Measurements from ENCODE around the gene FAM193B.

DNA sequence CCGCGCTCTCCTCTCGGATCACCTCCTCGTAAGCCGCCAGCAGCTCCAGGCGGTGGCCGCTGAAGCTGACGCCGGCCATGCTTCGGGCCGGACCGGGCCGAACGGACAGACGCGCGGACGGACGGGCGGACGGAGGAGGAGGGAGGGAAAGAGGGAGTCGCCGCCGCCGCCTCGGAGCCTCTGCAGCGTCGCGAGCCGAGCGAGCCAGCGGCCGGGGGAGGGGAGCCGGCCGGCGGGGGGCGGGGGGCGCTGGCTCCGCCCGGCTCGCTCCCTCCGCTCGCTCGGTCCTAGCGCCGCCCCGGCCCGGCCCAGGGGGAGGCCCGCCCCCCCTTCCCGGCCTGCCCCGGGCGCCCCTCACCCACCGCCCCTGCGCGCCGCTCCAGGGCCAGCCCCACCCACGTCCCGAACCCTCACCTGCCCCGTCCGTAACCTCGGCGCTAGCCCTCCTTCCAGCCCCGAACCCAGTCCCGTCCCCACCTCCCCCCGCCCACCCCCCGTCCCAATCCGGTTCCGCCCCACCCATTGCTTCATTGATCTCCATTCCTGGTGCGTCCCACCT is 80.8 kb downstream of the FAM193B start, which contains the start of gene DBN1:
- TF ChIP-seq, protein P1, sequence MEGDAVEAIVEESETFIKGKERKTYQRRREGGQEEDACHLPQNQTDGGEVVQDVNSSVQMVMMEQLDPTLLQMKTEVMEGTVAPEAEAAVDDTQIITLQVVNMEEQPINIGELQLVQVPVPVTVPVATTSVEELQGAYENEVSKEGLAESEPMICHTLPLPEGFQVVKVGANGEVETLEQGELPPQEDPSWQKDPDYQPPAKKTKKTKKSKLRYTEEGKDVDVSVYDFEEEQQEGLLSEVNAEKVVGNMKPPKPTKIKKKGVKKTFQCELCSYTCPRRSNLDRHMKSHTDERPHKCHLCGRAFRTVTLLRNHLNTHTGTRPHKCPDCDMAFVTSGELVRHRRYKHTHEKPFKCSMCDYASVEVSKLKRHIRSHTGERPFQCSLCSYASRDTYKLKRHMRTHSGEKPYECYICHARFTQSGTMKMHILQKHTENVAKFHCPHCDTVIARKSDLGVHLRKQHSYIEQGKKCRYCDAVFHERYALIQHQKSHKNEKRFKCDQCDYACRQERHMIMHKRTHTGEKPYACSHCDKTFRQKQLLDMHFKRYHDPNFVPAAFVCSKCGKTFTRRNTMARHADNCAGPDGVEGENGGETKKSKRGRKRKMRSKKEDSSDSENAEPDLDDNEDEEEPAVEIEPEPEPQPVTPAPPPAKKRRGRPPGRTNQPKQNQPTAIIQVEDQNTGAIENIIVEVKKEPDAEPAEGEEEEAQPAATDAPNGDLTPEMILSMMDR (IDR thresholded peaks at IDR 0.05) = no peak
- no peak for TF ChIP-seq POLR2A (IDR thresholded peaks at IDR 0.05)

Data from right lobe of liver (tissue), 4 donors.